ENCODE results near the gene GPS2.
A peak's percentile ranks its signal among the peaks of the same experiment; 100 is the strongest.

Gene GPS2

DNA sequence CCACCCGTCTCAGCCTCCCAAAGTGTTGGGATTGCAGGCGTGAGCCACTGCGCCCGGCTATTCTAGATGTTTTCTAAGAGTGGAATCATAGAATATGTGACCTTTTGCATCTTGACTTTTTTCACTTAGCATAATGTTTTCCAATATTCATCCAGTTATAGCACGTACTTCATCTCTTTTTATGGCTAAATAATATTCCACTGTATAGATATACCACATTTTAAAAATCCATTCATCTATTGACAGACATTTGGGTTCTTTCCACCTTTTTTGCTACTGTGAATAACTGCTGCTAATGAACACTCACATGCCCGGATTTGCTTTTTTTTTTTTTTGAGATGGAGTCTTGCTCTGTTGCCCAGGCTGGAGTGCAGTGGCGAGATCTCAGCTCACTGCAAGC lies 11.0 kb downstream of the GPS2 start:
- H3K27ac ChIP-seq = no peak overlapping the region

DNA sequence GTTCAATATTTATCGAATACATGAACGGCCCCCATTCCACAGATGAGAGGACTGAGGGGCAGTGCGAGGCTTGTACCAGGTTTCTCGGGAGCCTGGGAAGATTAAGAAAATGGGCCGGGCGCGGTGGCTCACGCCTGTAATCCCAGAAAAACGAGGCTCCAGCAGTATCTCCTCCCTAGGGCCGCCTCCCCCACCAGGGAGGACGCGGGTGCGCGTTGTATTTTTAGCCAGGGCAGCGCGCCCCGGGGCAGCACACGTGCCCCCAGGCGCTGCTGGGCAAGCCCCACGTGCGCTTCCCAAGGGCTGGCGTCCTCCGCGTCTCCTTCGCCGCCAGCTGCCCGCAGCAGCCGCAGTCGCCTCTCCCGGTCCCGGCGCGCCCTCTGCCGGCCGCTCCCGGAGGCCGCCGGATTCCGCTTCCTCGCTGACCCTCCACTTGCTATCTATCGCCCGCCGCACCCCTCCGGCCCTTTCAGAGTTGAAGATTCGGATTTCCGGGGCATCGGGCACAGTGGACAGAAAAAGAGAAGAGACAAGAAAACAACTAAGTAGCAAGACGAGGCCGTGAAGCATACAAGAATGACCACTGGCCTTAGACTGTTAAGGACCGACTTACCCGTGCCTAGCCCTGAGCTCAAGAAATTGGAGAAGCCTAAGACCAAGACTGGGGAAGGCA lies 18.8 kb downstream of the GPS2 start:
- Histone ChIP-seq H3K4me3 (no peak overlapping the region), H3K27ac (peak overlapping the region in 1 of 21 experiments; percentile 23)

More for the DNA sequence above, 11.0 kb downstream of the GPS2 start:
- no peak overlapping the region for H3K4me3 ChIP-seq

DNA sequence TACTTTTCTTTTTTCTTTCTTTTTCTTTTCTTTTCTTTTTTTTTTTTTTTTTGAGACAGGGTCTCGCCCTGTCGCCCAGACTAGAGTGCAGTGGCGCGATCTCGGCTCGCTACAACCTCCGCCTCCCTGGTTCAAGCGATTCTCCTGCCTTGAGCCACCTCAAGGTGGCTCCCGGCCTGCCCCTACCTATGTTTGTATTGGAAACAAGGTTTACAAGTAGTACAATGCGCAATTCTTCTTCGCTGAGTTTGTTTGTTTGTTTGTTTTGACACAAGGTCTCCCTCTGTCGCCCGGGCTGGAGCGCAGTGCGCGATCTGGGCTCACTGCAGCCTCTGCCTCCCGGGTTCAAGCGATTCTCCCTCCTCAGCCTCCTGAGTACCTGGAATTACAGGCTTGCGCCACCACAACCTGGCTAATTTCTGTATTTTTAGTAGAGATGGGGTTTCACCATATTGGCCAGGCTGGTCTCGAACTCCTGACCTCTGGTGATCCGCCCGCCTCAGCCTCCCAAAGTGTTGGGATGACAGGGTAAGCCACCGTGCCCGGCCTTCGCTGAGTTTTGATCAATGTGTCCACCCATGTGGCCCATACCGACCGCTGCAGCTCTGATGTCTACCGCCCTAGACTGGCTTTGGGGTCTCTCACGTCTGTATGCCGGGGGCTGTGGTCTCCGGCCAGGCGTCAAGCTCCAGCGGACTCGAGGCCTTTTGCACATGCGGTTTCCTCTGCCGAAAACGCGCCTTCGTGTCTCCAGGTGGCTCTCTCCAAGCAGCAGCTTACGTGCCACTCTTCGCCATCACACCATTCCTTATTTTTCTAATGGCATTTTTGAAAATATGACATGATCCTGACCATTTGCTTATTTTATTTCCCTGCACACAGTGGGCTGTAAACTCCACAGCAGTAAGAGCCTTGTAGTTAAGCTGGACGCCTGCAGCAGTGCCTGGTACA lies 19.7 kb downstream of the GPS2 start:
- peak overlapping the region in 2 of 21 experiments; percentile 23 to 44 for H3K27ac ChIP-seq
- peak overlapping the region in 2 of 7 experiments; percentile 22 to 24 for H3K4me3 ChIP-seq

DNA sequence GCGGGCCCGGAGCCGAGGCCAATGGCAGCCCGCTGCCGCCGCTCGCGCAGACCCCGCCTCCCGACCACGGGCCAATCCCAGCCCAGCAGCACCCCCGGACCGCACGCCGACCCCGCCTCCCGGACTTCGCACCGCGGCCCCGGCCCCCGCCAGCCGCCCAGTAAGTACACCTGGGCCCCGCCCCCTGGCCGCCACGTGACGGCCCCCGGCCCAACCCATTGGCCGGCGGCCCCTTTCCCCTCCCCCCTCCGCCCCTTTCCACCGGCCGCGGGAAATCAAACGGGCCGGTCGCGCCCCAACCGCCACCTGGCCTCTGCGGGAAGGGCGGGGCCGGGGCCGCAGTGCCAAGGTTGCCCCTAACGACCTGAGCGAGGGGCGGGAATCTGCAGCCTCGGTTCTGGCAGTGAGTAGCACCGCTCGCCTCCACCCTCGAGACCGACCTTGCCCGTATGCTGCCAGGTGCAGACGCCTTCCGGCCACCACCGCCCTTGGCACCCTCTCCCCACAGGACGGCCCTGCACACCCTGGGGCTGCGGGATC lies 20.5 kb downstream of the GPS2 start, which contains the start of gene YBX2:
YBX2 (minus strand) TSS at position 26 of the 540 bp plus-strand sequence. CDS start 139 bp downstream, outside the sequence.
- Histone ChIP-seq H3K27ac (peak within 1 kb of the TSS in 3 of 21 experiments; percentile 4 to 44 (median 23)), H3K4me3 (peak within 1 kb of the TSS in 6 of 7 experiments; percentile 5 to 24 (median 13))

DNA sequence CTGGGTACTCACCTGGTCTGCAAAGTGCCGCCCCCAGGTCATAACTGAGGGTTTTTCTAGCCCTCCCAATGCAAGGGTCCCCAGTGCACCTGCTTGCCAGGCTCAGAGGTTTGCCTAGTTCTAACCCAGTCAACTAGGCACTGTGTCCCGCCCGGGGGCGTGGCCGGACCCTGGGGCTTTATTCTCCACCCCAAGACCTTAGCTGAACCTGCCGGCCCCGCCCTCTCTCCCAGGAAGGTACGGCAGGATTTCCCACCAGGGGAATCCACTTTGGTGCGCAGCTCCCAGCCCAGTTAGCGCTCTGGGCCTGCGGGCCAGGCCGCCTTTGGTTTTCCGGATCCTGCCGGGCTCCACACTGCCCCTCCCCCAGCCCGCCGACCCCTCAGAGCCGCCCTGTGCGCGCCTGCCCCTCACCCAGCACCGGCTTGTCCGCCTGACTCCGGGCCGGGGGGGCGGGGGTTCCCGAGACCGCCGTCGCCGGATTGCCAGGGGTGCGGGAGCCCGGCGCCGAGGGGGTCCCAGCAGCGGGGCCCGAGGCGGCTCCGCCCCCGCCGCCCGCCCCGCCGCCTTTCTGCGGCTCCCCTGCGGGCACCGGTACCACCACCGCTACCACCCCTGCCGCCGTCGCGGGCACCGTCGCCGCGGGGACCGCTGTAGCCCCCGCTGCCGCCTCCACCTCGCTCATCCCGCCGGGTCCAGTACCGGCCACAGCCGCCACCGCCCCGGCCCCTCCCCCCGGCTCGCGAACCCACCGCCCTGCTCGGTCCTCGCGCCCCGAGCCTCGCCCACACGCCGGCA lies 21.1 kb downstream of the GPS2 start:
- H3K4me3 ChIP-seq = peak overlapping the region in 6 of 7 experiments; percentile 5 to 24 (median 13)
- H3K27ac ChIP-seq = peak overlapping the region in 2 of 21 experiments; percentile 4 to 44

DNA sequence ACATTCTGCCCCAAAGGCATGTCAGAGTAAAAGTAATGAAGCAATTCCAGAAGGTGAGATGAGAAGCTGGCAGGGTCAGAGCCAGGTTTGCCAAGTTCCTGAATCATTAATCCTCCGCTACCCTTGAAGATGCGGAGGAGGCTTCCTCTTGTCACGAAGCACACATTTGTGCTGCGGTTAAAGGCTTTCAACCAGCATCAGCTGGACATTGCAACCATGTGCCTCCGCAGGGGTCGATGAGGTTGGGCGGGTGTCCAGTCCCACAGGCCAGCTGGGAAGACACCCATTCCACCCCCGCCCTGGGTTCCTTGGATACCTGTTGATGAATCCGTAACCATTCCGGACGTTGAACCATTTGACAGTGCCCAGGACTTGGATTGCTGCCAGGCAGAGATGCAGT lies 22.0 kb downstream of the GPS2 start:
- H3K4me3 ChIP-seq = no peak overlapping the region
- no peak overlapping the region for H3K27ac ChIP-seq

DNA sequence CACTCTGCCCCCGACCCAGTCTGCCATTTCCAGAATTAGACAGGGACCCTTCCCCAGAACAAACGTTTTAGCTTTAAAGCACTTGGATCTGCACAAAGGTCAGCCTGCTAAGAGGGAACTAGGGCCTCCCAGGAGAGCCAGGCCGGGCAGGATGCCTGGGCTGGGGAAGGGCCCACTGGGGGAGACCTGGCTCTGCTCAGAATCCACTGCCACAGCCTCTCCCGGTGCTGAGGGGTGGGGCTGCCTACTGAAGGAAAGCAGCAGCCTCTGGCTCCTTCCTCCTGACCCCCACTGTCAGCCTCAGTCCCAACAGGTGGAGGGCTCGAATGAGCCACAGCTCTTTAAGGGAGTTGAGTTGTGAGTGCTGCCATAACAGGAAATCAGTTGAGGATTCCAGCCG lies 22.4 kb downstream of the GPS2 start:
- H3K4me3 ChIP-seq = no peak overlapping the region
- no peak overlapping the region for H3K27ac ChIP-seq

DNA sequence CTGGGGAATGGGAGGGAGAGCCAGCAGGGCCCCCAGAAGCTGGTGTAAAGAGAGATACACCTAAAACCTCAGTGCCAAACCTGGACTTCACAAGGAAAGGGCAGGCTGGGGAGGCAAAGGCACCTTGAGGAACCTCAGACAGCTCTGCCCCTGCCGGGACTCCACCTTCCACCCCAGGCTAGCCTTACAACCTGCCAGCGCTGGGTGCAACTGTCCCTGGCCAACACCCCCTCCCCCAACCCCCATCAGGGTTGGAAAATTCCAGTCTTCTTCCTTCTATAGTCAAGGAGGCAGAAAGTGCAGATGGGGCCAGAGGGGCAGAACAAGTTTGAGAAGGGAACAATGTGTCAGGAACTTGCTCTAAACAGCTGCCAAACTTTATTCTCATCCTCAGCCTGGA lies 23.0 kb downstream of the GPS2 start:
- H3K27ac ChIP-seq = no peak overlapping the region
- no peak overlapping the region for H3K4me3 ChIP-seq

DNA sequence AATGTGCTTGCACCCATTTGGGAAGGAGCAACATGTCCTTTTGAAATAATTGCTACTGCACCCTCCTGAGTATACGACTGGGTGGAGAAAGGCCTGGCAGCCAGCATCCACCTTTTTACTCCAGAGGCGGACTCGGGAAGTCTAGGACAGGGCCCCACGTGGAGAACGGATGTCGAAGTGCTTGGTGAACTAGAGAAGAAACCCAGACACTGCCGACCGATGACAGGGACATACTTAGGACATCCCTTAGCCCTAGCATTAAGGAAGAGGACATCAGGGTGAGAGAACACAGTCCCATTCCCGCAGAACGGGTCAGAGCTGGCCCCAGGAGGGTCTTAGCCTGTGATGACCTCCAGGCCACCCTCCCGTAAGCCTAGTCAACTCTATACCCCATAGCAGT lies 24.5 kb downstream of the GPS2 start:
- Histone ChIP-seq H3K4me3 (no peak overlapping the region), H3K27ac (no peak overlapping the region)

DNA sequence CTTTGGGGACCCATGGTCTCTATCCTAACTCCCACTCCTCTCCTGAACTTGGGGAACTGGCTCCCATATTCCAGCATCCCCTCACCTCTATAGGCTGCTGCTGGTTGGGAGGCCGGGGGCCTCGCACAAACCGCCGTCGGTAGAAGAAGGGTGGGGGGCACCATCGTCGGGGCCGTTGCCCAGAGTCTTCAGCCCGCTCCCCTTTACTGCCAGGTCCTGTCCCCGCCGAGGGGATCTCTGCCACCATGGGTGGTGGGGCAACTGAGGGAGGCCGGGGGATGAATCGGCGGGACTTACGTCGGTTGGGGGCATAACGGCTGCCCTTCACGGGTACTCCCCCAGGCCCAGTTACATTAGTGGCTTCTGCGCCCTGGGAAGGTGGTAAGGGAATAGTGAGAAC lies 25.0 kb downstream of the GPS2 start:
- Histone ChIP-seq H3K4me3 (no peak overlapping the region), H3K27ac (no peak overlapping the region)

DNA sequence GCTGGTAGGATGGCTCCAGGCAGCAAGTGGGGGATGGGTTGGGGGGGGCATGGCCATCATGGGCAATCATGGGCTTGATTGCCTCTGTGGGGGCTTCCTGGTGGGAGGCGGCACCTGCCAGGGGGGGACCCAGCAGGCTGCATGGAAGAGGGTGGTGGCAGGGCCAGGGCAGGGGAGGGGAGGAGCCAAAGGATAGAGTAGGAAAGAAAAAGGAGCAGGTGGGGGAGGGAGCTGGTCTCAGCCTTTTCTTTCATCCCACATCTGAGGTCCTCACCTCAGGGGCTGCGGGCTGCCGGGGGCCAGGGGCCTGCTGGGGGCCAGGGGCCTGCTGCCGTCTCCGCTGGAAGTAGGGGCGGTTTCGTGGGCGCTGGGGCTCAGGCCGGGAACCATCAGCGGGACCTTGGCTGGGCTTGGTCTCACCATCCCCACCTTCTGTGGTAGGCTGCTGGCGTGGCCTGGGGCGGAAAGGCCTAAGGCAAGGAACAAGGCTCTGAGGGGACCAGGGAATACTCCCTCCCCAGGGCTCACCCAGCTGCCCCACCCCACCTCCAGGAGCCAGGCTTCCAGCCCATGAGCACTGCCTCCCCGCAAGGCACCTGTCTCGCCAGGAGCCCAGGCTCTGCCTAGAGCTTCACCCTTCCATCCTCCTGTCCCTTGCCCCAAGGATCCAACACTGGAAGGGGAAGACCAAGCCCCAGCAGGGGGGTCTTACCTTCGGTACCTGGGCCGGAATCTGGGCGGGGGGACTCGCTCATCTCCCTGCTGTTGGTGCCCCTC lies 25.7 kb downstream of the GPS2 start:
- Histone ChIP-seq H3K4me3 (no peak overlapping the region), H3K27ac (no peak overlapping the region)

DNA sequence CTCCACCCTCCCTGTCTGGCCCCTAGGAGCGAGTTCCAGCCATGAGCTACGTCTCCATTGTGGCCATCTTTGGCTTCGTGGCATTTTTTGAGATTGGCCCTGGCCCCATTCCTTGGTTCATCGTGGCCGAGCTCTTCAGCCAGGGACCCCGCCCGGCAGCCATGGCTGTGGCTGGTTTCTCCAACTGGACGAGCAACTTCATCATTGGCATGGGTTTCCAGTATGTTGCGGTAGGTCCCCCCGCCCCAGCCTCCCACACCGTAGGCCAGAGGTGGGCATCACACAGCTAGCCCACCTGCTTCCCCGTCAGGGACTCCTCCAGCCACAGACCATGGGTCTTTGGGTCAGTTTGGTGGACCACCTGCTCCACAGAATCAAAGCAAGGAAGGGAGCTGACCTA lies 29.5 kb downstream of the GPS2 start:
- no peak overlapping the region for H3K27ac ChIP-seq
- H3K4me3 ChIP-seq = no peak overlapping the region

DNA sequence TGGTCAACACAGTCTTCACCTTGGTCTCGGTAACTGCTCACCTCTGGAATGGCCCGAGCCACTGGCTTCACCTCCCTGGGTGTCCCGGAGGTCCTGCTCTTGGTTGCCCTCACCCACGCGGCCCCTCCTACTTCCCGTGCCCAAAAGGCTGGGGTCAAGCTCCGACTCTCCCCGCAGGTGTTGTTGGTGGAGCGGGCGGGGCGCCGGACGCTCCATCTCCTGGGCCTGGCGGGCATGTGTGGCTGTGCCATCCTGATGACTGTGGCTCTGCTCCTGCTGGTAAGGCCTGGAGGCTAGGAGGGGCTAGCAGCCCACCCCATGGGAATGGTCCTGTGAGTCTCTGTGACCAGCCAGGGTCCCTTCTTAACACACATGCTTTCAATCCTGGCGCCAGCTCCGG lies 30.2 kb downstream of the GPS2 start:
- H3K4me3 ChIP-seq = no peak overlapping the region
- H3K27ac ChIP-seq = no peak overlapping the region

DNA sequence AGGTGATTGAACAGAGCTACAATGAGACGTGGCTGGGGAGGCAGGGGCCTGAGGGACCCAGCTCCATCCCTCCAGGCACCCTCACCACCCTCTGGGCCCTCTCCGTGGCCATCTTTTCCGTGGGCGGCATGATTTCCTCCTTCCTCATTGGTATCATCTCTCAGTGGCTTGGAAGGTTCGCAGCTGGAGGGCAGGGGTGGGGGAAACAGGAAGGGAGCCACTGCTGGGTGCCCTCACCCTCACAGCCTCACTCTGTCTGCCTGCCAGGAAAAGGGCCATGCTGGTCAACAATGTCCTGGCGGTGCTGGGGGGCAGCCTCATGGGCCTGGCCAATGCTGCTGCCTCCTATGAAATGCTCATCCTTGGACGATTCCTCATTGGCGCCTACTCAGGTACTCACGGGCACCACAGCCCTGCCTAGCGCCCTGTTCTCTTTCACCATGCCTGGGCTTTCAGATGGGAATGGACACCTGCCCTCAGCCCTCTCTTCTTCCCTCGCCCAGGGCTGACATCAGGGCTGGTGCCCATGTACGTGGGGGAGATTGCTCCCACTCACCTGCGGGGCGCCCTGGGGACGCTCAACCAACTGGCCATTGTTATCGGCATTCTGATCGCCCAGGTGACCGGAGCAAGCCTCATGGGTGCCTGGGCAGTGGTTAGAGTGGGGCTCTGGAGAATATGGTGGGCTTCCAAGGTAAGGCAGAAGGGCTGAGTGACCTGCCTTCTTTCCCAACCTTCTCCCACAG lies 31.5 kb downstream of the GPS2 start:
- no peak overlapping the region for H3K4me3 ChIP-seq
- H3K27ac ChIP-seq = no peak overlapping the region

DNA sequence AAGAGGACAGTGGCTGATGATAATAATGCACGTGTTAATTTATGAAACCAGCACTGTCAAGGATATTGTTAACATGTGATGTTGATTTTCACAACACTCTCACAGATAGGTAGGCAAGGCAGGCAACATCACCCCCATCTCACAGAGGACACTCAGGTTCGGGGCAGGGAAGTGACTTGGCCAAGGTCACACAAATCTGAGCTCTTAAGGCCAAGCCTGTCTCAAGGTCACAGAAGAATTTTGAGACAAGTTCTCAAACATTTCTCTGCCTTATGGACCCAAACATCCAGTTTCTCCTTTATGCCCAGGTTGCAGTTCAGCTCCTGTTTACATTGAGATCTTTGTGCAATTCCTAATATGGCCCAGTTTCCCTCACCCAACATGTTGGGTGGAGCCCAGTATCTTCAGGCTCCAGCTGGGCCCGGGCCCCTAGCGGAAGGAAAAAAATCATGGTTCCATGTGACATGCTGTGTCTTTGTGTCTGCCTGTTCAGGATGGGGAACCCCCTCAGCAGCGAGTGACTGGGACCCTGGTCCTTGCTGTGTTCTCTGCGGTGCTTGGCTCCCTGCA lies 32.3 kb downstream of the GPS2 start:
- Histone ChIP-seq H3K27ac (peak overlapping the region in 1 of 21 experiments; percentile 50), H3K4me3 (no peak overlapping the region)

DNA sequence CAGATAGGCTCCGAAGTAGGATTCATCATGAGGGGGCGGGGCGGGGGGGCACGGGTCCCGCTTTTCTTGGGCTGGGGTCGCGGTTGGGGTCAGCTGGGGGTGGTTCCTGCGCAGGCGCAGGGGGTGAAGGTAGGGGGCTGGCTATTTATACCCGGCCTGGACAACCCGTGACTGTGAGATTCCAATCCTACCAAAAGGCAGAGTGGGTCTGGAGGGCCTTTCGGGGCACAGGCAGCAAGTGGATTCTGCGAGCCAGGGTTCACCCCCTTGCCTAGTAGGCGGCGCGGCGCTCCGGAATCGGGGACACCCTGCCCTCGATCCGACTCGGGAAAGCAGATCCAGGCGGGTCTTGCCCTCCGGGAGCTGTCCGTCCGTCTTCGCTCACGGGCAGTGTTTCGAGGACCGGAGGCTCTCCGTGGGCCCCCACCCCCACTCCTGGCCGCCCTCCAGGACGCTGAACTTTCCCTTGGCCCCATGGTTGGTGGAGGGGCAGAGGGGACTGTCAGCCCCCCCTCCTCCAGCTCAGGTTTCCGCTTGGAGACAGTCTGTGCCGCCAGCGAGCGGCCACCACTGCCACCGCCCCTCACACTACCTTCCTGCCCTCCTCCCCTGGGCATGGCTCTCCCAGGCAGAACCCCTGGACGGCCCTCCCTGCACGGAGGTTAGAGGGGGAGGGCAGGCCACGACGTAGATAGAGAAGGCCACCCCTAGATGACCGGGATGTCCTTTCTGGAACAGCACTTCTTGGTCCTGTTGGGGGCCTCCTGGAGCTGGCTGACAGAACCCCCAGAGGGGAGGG lies 33.0 kb downstream of the GPS2 start:
- Histone ChIP-seq H3K27ac (peak overlapping the region in 6 of 21 experiments; percentile 4 to 53 (median 16)), H3K4me3 (peak overlapping the region; percentile 14 to 46 (median 28))
